ENCODE data around the gene SYTL2.
"Not testable (repeated sequence)": the region's sequence is repeated elsewhere in the genome, so short reads cannot be mapped to it uniquely, and the experiment has no call there.

The SYTL2 gene

DNA sequence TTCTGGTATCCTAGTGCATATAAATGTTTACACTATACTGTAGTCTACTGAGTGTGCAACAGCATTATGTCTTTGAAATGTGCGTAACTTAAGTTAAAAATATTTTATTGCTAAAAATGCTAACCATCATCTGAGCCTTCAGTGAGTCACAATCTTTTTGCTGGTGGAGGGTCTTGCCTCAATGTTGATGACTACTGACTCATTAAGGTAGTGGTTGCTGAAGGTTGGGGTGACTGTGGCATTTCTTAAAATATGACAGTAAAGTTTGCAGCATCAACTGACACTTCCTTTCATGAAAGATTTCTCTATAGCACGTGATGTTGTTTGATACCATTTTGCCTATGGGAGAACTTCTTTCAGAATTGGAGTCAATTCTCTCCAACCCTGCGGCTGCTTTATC lies 137.5 kb downstream of the SYTL2 start:
- DNase-seq: no peak

DNA sequence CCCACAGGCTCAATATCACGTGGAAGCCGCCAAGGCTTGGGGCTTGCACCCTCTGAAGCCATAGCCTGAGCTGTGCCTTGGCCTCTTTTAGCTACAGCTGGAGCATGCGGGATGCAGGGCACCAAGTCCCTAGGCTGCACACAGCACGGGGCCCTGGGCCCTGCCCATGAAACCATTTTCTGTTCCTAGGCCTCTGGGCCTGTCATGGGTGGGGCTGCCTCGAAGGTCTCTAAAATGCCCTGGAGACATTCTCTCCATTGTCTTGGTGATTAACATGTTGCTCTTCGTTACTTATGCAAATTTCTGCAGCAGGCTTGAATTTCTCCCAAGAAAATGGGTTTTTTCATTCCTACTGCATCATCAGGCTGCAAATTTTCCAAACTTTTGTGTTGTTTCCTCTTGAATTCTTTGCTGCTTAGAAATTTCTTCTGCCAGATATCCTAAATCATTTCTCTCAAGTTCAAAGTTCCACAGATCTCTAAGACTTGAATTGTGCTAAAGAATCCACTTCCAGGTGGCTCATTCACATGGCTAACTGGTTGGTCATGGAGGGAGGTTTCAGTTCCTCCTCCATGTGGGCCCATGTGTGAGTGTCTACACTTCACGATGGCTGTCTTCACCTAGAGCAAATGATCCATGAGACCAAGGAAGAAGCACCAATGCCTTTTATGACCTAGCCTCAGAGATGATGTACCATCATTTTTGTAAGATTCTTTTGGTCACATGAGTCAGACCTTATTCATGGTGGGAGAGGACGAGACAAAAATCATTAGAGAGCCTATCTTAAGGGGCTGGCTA lies 138.6 kb downstream of the SYTL2 start:
- DNase-seq: peak; percentile 12

DNA sequence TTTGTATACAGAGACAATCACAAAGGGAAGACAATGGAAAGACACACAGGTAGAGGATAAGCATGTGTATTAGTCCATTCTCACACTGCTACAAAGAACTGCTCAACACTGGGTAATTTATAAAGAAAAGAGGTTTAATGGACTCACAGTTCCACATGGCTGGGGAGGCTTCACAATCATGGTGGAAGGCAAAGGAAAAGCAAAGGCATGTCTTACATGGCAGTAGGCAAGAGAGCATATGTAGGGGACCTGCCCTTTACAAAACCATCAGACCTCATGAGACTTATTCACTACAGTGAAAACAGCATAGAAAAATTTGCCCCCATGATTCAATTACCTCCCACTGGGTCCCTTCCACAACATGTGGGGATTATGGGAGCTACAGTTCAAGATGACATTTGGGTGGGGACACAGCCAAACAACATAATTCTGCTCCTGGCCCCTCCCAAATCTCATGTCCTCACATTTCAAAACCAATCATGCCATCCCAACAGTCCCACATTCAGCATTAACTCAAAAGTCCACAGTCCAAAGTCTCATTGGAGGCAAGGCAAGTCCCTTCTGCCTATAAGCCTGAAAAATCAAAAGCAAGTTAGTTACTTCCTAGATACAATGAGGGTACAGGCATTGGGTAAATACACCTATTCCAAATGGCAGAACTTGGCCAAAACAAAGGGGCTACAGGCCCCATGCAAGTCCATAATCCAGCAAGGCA lies 139.8 kb downstream of the SYTL2 start:
- DNase-seq: not testable (repeated sequence)

DNA sequence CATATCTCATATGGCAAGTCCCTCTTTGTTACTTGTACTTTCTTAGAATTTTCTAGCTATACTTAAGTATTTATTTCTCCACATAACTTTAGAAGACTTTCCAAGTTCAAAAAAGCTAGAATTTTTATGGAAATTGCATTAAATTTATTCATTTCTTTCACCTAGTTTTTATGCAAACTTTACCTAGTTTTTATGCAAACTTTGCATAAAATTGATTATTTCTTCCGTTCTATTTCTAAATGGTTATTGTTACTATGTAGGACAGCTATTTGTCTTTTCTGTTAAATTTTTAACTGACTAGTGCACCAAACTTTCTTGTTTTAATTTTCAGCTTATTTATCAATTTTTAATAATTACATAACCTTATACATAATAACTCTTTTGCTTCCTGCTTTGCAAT lies 142.8 kb downstream of the SYTL2 start:
- no peak for DNase-seq

DNA sequence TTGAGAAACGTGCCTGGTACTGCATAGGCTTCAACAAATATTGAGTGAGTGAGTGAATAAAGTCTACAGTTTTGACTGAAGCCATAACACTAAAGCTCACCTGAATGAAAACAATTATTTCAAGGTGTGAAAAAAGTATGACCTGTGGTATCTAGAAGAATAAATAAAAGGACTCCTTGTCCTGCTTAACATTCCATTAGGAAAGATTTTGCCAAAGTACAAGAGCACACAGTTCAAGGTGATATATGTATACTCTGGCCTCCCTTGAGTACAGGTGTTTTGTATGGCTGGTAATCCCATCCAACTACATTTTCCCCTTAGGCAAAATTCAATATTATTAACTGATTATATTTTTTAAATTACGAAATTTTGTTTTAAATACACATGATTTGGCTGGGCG lies 144.3 kb downstream of the SYTL2 start:
- DNase-seq: no peak

DNA sequence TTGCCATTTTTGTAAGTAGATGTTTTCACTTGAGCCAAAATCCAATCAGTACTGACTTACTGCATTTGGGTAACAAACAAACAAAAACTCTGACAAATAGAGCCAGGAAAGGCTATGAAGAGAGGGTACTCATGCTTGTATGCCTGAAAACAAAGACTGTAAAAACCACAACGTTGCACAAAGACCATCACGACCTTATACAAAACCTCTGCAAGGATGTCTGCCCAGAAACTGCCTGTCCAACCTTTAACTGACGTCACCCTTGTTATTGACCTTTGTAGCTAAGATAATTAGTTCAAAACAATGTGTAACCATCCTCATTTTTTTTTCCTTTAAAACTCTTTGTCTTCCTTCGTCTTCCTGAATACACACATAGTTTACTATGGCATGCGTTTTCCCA lies 145.2 kb downstream of the SYTL2 start:
- no peak for DNase-seq

DNA sequence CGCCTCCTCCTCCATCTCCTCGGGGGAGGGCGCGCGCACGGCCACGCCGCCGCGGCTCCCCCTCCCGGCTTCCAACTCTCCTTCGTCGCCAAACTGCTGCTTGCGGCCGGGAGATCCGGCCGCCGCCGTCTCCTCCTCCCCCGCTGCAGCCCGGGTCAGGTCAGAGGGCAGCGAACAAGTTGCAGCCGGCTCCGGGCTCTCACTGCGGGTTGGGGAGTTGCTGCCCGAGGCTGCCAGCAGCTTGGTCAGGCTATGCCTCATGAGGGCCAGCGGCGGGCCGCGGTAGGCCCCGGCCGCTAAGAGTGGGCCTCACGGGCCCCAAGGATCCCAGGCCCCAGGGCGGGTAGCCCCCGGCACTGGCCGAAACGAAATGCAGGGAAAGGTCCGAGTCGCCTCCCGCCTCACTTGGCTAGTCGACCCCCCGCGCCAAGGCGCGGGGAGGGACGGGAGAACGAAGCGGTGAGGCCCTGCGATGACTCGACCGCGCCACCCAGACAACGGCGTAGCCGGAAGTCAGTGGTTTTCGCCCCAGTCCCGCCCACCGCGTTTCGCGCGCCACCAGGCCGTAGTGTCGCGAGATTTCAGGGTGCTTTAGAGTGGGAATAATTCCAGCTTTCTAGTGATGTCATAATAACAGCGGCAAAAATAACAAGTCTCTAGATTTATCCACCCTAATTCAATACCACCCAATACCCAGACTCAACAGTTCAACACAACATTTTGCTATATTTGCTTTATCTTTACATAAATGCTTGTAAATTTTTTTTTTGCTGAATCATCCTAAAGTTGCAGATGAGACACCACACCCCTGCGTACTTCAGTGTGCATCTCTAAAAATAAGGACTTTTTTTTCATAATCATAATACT lies 146.1 kb downstream of the SYTL2 start, which contains the start of gene CREBZF:
Gene CREBZF, minus strand, starts transcription at position 515 of the 867 bp plus-strand sequence. Its CDS starts 254 bp downstream, at position 261.
- peak; percentile 97 for DNase-seq

DNA sequence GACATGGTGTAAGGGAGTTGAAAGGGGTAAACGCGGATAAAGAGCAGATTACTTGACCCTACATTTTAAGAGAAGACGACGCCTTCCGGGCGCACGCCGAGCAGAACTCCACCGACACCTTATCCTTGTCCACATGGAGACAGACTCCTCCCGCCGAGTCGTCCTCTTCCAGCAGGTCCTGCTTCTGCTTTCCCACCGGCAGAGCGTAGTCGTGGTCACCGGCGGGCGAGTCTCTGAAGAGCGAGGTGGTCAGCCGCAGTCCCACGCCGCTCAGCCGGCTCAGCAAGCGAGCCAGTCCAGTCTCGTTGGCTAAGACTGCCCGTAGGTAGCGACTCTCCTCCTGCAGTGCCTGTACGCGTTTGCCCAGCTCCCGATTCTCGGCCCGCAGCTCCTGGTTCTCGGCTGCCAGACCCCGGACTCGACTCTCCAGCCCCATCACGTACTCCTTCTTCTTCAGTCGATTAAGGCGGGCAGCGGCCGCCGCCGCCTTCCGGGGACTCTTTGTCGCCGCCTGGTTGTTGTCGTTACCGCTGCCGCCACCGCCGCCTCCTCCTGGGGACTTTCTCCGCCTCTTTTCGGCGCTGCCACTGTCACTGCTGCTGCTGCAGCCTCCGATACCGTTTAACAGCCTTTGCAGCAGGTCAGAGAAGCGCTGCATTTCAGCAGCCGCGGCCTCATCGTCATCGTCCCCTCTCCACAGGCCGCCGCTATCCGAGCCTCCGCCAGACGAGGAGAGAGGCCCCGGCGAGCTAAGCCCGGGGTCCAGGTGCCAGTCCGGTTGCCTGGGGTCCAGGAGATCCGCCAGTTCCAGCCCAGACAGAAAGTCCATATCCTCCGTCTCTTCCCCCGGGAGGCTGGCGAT lies 147.0 kb downstream of the SYTL2 start:
- peak; percentile 85 for DNase-seq

DNA sequence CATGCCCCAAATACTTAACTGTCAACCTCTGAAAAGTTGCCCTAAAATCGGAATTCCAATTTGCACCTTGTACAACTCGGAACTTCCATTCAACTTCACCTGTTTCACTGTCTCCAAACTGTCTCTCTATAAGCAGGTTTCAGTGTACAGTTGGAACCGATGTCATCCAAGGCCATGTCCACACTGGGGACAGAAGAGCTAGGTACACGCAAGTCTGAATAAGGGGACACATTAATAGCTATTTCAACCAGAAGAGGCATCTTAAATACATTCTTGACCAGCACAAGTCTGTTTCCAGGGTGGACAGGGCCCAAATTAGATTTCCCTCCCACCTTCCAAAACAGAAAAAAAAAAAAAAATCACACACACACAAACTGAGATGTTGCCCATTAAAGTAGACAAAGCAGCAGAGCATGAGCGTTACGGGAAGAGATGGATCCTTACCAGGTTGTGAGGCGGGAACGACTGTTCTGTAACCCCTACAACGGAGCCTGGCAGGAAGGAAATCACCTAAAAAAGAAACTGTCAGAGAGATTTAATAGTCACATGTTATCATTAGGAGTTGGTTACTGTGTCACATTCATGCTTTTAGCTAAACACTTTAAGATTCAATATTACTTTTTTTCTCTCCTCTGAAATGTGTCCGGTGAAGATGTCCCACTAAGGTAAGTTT lies 147.7 kb downstream of the SYTL2 start:
- peak; percentile 14 for DNase-seq

DNA sequence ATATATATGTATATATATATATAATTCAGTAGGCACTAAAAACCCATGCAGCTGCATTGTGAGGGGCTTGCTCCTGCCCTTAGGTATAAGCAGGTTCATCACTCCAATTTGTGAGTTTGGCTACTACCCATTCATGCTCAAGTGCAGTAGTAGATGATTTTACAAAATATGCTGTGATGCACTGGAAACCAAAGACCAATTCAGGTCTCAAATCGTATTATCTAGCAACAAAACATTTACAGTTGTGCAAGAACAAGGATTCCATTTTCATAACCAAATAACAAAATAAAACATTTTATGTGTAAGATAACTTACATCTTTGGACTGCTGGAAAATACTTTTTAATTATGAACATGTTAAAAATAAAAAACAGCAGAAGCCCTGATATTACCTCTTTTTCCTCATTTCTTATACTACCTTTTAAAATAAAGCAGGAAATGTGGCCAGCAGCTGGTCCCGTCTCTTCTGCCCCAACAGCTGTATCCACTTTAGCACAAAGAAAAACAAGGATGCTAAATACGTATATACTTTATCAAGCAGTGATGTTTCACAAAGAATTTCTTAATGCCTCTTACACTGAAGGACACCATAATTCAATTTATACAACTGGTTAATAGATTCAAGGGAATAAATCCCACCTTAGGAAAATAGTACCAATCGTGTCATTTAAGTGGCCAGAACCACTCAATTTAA lies 148.8 kb downstream of the SYTL2 start:
- DNase-seq: no peak

DNA sequence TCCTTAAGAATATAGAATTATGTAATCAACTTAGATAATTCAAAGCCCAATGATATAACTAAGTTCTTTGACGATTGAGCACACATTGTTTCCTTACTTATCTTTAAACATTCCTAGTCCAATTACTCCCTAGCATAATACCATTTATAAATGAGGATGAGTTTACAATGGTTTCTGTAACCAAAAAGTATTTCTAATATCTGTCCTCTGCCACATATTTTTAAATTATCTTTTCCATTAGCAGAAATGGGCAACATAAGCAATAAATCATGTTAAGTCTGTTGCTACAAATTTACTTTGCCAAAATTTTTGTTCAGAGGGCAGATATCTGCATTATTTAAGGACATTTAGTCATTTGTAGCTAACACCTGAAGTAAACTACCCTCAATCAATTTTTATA lies 152.8 kb downstream of the SYTL2 start:
- no peak for DNase-seq

DNA sequence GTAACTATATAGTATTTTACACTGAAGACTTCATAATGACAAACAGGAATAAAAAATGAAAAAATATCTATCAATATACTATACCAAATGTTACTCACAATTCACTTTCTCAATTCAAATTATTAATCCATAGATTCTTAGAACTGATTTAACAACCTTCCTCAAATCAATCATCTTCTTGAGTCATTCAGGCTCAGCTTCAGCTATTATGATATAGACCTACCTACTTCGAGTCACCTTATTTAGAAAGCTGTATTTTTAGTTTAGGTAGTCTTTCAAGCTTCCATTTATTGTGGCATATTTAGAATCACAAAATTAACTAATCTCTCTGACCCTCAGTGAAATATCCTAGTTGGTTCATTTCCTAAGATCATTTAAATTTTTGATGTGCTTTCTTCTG lies 154.2 kb downstream of the SYTL2 start:
- no peak for DNase-seq

DNA sequence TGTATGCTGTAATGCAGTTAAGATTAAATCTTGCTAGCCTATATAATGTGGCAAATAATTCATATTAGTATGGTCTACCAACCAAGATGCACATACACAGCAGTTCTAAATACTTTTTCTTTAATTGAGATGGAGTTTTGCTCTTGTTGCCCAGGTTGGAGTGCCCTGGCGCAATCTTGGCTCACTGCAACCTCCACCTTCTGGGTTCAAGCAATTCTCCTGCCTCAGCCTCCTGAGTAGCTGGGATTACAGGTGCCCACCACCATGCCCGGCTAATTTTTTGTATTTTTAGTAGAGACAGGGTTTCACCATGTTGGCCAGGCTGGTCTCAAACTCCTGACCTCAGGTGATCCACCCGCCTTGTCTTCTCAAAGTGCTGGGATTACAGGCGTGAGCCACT lies 156.6 kb downstream of the SYTL2 start:
- not testable (repeated sequence) for DNase-seq

DNA sequence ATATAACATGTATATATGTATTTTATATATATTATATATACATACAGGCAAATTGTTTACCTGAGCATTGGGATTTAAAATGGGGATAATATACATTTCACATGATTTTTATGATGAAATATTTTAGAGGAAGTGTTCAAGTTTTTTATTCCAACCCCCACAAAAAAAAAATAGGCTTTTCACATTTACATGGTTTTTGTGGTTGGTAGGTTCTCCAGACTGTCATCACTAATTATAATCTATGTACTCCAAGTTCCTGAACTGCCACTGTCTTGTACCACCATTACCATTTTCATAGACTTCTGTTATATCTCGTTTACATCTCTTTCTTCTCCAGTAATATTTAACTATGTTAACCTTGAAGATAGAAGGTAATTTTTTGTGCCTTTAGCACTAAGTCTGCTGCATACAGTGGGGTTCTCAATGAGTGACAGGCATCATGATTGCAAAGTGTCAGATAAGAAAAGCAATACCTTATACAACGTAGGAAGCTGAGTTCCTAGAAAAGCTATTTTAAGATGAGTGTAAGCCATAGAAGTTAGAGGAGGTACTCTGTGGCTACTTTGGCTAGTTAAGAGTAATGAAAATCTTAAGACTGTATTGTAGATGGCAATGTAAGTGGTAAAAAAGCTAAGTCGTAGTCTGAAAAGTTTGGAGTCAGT lies 158.0 kb downstream of the SYTL2 start:
- DNase-seq: no peak

DNA sequence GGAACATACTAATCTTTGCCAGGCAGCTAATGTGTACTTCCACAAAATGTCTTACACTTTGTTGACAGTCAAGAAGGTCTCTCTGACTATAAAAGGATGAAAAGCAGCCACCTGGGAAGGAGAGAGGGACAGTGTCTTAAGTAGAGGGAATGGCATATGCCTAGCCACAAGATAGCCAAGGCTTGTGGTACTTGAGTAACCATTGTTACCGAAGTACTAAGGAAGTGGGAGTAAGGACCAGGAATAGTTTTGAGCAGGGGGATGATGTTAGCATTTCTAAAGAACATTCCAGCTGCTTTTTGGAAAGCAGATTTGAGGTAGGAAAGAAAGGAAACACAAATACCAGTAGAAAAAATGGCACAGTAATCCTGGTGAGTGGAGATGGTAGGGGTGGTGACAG lies 159.8 kb downstream of the SYTL2 start:
- DNase-seq: no peak

DNA sequence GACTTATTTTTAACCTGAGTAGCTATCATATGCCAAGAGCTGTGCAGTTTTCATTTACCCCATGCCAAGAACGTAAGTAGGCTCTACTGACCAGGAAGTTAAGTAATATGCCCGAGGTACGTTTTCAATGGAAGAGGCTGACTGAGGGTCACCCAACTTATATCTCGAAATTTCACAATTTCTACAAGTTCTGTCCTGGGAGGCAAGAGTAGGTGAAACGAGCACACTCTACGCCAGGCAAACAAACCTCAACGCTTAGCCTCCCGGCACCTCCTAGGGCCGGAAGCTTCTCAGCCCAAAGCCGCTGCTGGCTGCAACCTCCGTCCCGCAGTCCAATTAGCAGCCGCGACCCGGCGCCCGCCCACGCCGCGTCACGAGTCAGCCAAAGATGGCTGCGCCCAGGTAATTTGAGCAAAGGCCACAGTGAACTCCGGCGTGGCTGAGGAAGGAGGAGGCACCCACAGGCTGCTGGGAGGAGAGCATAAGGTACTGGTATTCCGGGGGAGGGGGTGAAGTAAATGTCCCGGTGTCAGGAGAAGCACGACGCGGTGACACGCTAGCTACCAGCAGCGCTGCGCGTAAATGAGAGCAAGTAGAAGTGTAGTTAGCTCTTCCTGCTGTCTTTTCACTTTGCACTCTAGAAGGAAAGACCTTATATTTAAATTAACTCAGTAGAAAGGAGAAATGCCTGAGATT lies 163.2 kb downstream of the SYTL2 start, which contains the start of gene TMEM126A:
Gene TMEM126A, plus strand, starts transcription at position 364 of the 696 bp plus-strand sequence. CDS start 2,289 bp downstream, outside the sequence.
- peak; percentile 91 for DNase-seq

DNA sequence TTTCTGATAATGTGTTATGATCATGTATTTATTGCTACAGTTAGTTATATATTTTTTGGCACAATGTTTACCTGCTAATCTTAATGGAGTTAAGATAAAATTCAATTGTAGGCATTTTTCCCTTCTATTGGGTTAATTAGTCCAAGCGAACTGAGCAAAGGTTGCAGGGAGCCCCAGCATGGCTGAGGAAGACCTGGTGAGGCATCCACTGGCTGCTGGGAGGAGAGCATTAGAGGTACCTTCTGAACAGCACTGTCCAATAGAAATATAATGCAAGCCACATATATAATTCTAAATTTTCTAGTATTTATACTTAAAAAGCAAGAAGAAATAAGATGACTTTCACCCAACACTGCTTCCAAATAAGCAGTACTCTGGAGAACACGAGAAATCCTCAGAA lies 163.9 kb downstream of the SYTL2 start:
- DNase-seq: no peak
